NCI-H345 (cell line): ENCODE data around the gene EPS15.

Source experiments
- DNase-seq: peaks from one replicate; lab custom pipeline; 2025; lab: John Stamatoyannopoulos, UW

The EPS15 gene

DNA sequence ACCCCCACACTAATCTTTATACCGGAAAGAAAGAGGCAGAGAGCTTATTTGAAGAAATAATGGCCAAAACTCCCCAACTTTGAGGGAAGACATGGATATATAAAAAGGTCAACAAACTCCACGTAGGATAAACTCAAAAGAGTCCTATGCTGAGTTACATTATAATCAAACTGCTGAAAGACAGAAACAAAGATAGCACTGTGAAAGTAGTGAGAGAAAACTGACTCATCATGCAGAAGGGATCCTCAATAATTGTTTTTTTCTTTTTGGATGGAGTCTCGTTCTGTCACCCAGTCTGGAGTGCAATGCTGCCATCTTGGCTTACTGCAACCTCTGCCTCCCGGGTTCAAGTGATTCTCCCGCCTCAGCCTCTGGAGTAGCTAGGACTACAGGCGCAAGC lies 140.2 kb downstream of the EPS15 start:
- no peak for DNase-seq

GRCh38 chr1:51373898-51374297 lies 145.2 kb downstream of the EPS15 start:
- no peak for DNase-seq

DNA sequence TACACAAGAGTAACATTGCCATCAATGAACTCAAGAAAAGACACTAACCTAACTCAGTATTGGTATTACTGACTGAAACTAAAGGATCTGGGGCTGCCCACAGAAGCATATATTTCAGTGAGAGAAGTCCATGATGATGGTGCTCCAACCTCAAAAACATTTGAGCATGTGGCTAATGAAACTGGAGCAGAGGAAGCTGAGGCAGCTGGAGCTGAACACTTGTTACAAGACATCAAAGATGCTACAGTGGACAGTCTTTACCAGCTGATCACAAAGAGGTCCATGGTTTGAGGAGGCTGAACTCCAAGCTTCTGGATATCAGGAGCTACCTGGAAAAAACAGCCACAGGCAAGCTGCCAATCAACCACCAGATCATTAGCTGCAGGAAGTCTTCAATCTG lies 146.5 kb downstream of the EPS15 start:
- DNase-seq, result no peak

DNA sequence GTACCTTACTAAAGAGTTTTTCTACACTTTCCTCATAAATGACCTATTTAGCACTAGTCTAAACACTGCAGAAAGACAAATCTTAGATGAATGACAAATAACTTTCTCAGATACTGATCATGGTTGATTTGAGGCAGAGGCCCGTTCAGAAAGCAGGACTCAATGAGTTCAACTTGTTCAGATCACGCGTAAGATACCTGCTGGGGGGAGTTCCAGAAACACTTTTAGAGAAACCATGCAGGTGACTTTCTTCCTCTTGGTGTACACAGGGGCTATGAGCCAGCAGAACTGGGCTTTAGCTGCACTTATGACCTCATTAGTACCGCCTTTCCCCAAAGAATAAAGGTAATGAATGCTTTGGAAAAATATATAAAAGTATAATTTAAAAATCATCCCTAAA lies 149.9 kb downstream of the EPS15 start:
- no peak for DNase-seq

GRCh38 chr1:51365774-51366173 lies 153.3 kb downstream of the EPS15 start:
- DNase-seq, result no peak

DNA sequence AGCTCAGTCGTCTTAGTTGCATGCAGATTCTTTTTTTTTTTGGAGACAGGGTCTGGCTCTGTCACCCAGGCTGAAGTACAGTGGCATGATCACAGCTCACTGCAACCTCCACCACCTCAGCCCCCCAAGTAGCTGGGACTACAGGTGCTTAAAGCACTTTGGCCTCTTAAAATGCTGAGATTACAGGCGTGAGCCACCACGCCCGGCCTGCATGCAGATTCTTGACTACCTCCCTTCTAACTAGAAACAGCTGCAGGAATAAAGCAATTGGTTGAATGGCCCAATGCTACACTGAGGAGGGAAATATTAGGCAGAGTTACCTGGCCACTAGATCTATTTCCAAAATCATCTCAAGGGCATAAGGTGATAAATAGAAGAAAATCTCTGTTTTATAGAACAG lies 159.2 kb downstream of the EPS15 start:
- no peak for DNase-seq

- DNase-seq, result no peak
Observed at GRCh38 chr1:51355382-51355781, 163.7 kb downstream of the EPS15 start.

- DNase-seq, result no peak
Observed at GRCh38 chr1:51354416-51354815, 164.7 kb downstream of the EPS15 start.

DNA sequence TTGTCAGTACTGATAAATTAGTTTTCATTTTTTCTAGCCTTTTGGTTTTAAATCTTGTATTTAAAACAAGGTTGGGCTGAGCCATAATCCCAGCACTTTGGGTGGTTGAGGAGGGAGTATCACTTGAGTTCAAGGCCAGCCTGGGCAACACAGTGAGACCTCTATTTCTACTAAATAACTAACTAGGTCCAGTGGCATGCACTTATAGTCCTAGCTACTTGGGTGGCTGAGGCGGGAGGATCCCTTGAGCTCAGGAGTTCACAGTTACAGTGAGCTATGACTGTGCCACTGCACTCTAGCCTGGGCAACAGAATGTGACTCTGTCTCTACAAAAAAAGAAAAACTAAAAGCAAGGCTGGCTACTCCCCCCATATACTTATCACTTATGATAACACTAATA lies 167.2 kb downstream of the EPS15 start:
- no peak for DNase-seq

DNA sequence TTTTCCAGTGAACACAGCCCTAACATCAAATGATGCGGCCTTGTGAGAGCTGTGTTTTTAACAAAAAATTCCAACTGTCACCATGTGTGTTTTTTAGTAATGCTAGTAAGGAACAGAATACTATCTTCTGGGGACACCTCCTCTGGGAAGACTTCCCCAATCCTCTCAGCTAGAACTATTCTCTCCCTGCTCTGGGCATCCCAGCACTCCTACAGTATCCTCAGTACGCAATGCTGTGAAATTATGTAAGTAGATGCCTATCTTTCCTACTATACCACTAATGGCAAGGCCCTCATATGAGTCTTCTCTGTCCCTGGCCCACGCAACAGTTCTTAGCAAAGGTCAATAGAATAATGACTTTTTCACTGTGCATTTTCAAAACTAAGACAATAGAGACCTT lies 169.2 kb downstream of the EPS15 start:
- DNase-seq, result no peak

DNA sequence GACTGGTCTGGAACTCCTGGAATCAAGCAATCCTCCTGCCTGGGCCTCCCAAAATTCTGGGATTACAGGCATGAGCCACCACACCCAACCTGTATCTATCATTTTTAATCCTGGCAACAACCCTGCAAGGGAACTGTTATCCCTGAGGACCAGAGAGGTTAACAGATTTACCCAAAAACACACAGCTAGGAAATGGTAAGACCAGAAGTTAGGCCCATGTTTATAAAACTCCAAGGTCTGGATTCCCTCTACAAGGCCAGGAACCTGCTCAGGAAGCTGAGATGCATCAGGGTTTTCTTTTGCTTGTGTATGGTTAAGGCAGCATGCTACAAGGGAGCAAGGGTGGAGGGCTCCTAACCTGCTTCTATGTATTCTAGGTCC lies 170.9 kb downstream of the EPS15 start:
- no peak for DNase-seq

DNA sequence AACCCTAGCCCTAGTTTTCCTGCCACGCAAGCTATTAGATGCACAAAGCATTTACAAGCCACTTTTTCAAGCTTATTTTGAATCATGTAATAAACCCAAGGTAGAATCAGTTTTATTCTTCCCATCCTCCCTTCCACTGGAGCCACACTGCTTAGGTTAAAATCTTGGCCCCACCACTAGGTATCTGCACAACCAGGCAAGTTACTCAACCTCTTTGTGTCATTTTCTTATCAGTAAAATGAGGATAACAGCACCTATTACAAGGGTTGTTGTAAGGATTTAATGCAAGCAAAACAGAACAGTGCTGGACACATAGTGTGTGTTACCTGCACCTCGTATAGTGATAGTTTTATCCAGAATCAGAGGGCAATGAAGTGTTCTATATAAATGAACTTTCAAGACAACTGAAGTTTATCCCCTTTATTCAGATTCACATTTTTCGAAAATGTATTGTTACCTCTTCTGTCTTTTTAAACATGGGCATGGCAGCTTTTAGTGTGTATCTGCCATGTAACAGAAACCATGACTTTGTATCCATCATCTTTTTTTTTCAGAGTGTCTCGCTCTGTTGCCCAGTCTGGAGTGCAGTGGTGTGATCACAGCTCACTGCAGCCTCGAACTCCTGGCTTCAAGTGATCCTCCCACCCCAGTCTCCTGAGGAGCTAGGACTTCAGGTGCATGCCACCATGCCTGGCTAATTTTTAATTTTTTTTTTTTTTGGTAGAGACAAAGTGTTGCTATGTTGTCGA lies 171.5 kb downstream of the EPS15 start:
- no peak for DNase-seq

DNA sequence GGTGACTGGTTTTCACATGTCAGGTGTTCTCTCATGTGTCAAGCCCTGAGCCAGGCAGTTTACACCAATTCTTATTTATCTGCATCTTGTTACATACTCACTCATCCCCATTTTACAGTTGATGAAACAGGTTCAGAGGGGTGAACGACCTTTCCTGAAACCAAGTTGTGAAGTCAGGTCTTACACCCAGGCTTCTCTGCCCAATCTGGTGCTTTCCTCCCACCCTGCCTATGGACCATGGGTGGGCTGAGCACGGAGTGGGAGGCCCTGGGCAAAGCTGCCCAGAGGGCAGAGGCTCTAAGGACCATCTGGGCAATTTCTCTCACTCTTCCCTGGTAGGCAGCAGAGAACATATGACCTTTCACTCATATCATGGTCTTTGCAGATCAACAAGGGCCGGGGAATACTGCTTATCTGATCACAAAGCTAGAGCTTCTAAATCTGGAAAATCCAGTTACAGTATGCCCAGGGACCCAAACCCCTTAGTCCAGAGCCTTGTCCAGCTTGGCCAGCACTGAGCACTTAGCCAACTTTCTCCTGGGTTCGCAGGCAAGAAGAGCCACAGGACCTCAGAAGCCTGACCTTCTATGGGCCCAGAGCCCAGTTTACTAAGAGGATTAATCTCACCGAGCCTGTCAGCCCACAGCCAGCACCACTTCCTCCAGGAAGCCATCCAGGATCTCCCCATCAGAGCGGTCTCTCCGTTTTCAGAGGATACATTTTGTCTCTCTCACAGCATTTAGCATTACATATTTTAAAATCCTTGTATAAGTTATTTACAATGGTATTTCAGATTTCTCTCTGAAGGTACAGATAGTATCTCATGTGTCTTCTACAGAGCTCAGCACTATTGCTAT lies 172.8 kb downstream of the EPS15 start:
- no peak for DNase-seq

DNA sequence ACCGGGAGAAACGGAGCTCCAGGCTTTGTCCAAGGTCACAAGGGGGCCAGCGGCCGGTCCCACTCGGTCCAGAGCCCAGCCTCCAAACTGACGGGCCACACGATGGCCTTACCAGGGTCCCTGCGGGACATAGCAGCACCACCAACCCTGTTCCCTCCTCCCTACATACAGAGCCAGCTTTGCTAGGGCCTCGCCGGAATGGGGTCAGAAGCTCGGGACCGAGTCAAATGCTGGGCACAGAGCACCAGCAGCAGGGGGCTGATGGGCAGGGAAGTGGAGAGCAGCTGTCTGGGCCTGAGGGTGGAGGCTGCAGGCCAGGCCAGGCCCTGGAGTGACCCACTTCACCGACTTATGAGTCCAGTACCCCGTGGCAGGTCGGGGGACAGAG lies 173.8 kb downstream of the EPS15 start:
- no peak for DNase-seq

GRCh38 chr1:51344602-51345299 lies 174.3 kb downstream of the EPS15 start:
- DNase-seq, result no peak

DNA sequence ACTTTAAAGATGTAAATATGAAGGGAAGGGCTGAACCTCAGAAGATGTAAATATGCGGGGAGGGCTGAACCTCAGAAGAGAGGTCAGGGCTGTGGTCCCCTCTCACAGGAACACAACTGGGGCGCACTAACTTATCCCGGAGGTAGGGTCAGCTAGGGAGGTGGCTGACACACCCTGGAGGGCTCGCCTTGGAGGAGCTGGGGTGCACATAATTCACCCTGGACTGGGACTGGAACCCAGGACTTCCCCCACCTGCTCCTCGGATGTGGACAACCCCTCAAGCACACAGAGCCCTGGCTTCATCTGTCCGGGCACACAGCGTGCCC lies 174.8 kb downstream of the EPS15 start:
- DNase-seq, result no peak

DNA sequence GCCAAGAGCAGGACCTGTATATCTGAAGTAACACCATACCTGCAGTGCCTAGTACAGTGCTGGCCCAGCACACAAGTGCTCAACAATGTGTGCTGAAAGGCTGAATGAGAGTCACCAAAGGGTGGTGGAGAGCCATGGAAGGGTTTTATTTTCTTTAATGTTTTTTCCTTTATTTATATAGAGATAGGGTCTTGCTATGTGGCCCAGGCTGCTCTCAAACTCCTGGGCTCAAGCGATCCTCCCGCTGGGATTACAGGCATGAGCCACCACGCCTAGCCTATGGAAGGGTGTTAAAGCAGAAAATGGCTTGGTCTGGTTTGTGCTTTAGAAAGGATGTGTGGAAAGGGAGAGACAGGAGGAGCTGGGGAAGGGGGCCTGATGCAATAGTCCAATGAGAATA lies 175.4 kb downstream of the EPS15 start:
- DNase-seq, result no peak

- no peak for DNase-seq
Observed at GRCh38 chr1:51342591-51343206, 176.4 kb downstream of the EPS15 start.

- no peak for DNase-seq
Observed at GRCh38 chr1:51341876-51342496, 177.1 kb downstream of the EPS15 start.

DNA sequence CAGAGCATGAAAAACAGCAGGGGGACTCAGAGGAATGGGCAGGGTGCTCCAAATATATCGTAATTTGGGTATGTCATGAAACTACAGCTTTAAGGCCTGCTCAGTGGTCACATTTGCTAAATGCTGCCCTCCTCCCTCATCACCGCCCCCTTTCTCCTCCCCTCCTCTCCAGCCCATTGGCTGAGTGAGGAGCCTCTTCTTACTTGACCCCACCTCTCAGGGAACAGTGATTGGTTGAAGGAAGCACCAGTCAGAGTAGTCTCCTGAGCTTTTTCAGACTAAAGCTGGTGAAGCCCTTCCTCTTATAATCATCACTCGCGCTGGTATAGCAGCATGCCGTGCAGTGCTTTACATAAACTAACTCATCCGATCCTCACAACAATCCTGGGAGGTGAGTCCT lies 178.7 kb downstream of the EPS15 start:
- DNase-seq, result no peak

GRCh38 chr1:51336711-51337110 lies 182.4 kb downstream of the EPS15 start:
- DNase-seq, result no peak

GRCh38 chr1:51336004-51336403 lies 183.1 kb downstream of the EPS15 start:
- no peak for DNase-seq
